ENCODE measurements around the gene PVALEF.

The PVALEF gene

DNA sequence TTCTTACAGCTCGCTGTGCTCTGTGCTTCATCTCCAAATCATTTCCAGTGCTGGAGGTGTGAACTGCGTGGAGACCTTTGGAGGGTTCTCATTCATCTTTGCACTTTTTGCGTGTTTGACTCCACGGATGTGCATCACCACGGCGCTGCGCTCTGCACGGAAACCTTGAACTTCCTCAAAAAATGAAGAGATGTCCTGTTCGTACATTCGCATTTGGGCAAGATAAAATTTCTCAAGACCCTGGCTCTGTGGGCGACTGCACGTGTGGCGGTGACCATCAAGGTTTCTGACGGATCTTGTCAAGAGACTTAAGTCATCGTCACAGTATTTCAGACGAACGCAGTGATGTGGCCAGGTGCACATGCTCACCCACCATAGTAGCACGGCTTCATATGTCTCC lies 10.3 kb upstream of the PVALEF start:
- TF ChIP-seq, protein P1, sequence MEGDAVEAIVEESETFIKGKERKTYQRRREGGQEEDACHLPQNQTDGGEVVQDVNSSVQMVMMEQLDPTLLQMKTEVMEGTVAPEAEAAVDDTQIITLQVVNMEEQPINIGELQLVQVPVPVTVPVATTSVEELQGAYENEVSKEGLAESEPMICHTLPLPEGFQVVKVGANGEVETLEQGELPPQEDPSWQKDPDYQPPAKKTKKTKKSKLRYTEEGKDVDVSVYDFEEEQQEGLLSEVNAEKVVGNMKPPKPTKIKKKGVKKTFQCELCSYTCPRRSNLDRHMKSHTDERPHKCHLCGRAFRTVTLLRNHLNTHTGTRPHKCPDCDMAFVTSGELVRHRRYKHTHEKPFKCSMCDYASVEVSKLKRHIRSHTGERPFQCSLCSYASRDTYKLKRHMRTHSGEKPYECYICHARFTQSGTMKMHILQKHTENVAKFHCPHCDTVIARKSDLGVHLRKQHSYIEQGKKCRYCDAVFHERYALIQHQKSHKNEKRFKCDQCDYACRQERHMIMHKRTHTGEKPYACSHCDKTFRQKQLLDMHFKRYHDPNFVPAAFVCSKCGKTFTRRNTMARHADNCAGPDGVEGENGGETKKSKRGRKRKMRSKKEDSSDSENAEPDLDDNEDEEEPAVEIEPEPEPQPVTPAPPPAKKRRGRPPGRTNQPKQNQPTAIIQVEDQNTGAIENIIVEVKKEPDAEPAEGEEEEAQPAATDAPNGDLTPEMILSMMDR (IDR thresholded peaks at IDR 0.05; ENCODE audit: poor library complexity, severe bottlenecking) = no peak
- DNase-seq (ENCODE audit: low spot score) = no peak
- Histone ChIP-seq H3K9me3 (ENCODE audit: severe bottlenecking) (no peaks in the 10 kb centered on the region), H3K4me1 (ENCODE audit: insufficient read depth, poor library complexity, severe bottlenecking) (no peaks in the 10 kb centered on the region), H3K27me3 (ENCODE audit: insufficient read depth, poor library complexity, severe bottlenecking) (peaks cover 4% of the 10 kb centered on the region), H3K27ac (ENCODE audit: poor library complexity, severe bottlenecking) (no peak overlapping the region), H3K36me3 (ENCODE audit: low read depth) (no peaks in the 10 kb centered on the region), H3K4me3 (ENCODE audit: severe bottlenecking) (no peak overlapping the region)
- ATAC-seq (ENCODE audit: low read depth) = no peak

DNA sequence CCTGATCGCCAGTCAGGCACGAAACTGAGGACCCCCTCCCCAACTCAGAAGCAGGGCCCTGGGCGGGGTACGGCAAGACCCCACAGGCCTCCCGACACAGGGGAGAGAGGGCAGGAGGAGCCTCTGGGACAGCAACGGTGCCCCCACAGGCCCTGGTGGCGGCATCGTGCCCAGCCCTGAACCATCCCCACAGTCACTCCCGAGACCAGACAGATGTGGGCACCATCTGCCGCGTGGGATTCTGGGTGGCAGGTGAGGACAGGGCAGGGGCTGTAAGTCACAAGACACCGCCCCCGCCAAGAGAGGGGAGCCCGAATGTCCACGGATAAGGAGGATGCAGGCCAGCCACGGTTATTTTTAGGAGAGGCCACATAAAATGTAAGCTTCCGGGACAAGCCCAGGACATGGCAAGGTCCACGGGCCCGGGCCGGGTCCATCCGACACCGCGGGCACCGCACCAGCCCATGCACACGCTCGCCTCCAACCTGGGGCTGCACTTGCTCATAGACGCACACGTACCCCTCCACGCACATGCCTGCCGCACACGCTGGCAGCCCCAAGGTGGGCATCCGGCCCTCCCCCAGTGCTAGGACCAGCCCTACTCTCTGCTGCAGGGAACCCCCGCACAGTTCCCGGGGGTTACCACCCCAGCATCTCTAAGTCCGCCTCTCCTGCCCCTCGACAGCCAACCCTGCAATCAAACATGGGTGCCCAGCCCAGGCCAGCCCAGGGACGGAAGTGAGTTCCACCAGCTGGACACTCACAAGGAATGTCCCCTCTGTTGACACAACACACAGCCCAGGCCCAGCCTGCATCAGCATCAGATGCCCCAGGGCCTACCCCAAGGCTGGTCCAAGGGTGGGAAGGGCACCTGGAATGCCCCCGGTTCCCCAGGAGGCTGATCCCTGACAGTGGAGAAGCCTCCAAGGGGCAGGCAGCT lies 8.2 kb upstream of the PVALEF start:
- Histone ChIP-seq H3K4me3 (ENCODE audit: severe bottlenecking) (no peak overlapping the region), H3K27ac (ENCODE audit: poor library complexity, severe bottlenecking) (no peak overlapping the region), H3K9me3 (ENCODE audit: severe bottlenecking) (no peaks in the 10 kb centered on the region), H3K36me3 (ENCODE audit: low read depth) (no peaks in the 10 kb centered on the region), H3K27me3 (ENCODE audit: insufficient read depth, poor library complexity, severe bottlenecking) (no peaks in the 10 kb centered on the region), H3K4me1 (ENCODE audit: insufficient read depth, poor library complexity, severe bottlenecking) (no peaks in the 10 kb centered on the region)
- no peak for DNase-seq (ENCODE audit: low spot score)
- TF ChIP-seq, protein P1 (IDR thresholded peaks at IDR 0.05; ENCODE audit: poor library complexity, severe bottlenecking) = no peak
- no peak for ATAC-seq (ENCODE audit: low read depth)

DNA sequence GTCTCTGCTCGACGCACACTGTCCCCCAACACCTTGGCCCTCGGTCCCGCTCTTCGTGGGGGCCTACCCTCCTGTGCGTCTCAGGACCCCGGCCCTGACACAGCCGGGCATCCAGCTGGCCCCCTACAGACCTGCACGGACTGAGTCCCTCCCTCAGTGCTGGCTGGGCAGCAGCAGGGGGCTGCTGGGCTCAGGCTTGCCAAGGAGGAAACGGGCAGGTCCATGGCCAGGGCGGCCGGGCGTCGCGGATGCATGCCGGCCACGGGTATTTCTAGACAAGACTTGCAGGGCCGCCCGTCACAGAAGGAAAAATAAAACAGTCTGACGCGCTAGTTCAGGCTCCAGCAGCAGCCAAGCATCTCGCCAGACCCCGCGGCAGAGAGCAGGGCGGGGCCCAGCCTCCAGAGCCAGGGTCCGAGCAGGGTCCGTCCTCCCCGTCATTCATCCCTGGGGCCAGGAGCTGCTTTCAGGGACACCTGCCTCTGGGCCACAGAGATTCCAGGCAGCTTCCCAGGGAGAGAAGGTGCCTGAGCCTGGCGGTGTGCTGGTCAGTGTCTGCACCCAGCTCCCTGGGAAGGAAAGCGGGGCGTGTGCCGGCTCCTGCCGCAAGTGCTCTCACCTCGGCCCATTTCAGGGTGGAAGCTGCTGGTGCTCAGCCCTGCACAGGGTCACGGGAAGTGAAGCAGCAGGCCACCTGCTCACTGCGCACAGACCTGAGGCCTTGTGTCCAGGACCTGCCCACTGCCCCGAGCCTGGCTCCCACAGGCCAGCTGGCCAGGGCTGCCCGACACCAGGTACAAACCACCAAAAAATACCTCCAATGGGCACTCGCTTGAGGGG lies 7.2 kb upstream of the PVALEF start:
- no peaks in the 10 kb centered on the region for H3K27me3 ChIP-seq (ENCODE audit: insufficient read depth, poor library complexity, severe bottlenecking)
- H3K9me3 ChIP-seq (ENCODE audit: severe bottlenecking) = no peaks in the 10 kb centered on the region
- H3K4me3 ChIP-seq (ENCODE audit: severe bottlenecking) = no peak overlapping the region
- no peaks in the 10 kb centered on the region for H3K4me1 ChIP-seq (ENCODE audit: insufficient read depth, poor library complexity, severe bottlenecking)
- DNase-seq (ENCODE audit: low spot score) (no peak), ATAC-seq (ENCODE audit: low read depth) (no peak)
- no peaks in the 10 kb centered on the region for H3K36me3 ChIP-seq (ENCODE audit: low read depth)
- TF ChIP-seq, protein P1 (IDR thresholded peaks at IDR 0.05; ENCODE audit: poor library complexity, severe bottlenecking) = no peak
- no peak overlapping the region for H3K27ac ChIP-seq (ENCODE audit: poor library complexity, severe bottlenecking)

DNA sequence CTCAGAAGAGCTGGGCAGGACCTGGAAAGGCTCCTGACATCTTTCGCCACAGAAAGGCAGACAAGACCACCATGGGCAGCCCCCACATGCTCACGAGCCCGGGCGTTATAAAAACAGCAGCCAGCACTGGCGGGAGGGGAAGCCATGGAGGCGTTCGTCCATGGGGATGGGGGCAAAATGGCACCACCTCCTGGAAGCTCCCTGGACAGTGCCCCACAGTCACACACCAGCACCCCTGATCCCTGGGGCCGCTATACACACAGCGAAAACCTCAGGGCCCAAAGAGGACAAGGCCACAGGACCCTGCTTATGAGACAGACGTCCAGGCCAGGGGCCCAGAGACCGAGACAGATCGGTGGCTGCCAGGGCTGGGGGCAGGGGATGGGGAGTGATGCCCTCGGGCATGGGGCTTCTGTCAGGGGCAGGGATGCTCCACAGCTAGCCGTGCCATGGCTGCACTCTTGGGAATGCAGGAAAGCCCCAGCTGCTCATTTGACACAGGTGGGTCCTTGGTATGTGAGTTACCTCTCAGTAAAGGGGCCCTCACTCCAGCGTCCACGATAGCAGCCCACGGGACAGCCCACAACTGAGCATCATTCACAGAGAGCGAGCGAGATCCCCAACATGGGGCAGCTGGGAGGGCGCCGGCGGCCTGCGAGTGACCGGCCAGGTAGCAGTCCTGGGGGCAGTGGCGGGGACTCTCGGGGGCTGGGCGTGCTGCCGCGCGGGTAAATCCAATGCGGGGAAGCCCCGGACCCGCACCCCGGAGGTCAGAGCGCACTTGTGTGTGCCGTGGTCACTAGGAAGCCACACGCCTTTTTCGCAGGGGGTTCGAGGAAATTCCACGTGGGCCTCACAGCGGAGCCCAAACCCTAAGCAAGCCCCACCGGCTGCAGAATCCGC lies 6.4 kb upstream of the PVALEF start:
- no peak overlapping the region for H3K4me3 ChIP-seq (ENCODE audit: severe bottlenecking)
- DNase-seq (ENCODE audit: low spot score) (no peak), ATAC-seq (ENCODE audit: low read depth) (no peak)
- H3K9me3 ChIP-seq (ENCODE audit: severe bottlenecking) = no peaks in the 10 kb centered on the region
- H3K4me1 ChIP-seq (ENCODE audit: insufficient read depth, poor library complexity, severe bottlenecking) = no peaks in the 10 kb centered on the region
- no peaks in the 10 kb centered on the region for H3K36me3 ChIP-seq (ENCODE audit: low read depth)
- H3K27me3 ChIP-seq (ENCODE audit: insufficient read depth, poor library complexity, severe bottlenecking) = peaks cover 2% of the 10 kb centered on the region
- H3K27ac ChIP-seq (ENCODE audit: poor library complexity, severe bottlenecking) = no peak overlapping the region
- TF ChIP-seq, protein P1 (IDR thresholded peaks at IDR 0.05; ENCODE audit: poor library complexity, severe bottlenecking) = no peak
